Activated gamma-delta T cell treated with anti-CD3 and anti-CD28 coated beads, Interleukin-2, amount 50 U/mL, for 16 hours (primary cell): Measurements from ENCODE around the gene ARHGEF26.

ENCODE experiments used
- DNase-seq: peaks from one replicate; pipeline ENCODE4 v3.0.0-alpha.2; 2020; ENCODE audit warnings: low read depth

Gene ARHGEF26

DNA sequence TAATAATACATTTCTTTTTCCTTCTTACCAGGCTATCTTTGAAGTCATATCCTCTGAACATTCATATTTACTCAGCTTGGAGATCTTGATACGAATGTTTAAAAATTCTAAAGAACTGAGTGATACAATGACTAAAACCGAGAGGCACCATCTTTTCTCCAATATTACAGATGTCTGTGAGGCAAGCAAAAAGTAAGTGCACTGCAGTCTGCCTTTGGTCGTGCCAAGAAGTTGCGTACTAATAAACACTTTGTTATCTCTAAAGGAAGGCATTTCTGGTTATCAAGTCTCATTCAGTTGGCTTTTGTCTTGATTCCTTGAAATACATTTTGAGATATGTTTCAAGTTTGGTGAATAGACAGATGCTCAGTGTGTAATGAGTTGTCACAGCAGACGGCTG, 31.6 kb downstream of the ARHGEF26 start:
- DNase-seq: no peak

DNA sequence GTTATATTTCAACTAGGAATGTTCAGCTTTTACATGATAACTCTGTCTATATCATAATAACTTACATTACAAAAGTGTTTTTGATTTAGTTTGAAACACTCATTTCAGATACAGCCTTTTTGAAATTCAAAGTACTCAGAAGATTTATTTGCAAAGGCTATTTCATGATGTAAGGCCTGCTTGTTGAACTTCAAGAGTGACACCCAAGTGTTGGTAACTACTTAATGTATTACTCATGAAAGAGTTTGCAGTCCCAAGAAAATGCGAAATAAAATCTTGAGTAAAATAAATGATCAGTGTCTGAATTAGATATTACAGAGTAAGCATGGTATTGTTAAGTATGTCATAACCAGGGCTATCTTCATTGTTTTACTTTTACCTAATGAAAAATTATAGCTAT, 35.3 kb downstream of the ARHGEF26 start:
- no peak for DNase-seq

DNA sequence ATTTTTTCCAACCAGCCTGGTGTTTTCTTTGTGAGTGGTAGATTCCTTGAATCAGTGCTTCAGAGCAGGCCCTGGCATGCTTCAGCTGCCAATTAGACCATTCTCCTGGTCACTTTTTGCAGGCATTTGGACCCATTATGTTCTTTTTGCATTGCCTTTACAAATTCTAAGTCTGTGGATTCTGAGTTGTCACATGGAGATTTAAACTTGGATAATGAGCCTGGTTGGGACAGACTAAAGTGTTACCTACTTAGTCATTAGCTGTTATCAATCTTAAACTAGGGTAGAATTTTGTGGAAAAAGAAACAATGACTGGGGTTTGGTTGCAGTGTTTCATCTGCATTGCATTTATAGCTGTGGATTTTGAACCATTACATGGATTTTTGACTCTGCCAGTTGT, 40.6 kb downstream of the ARHGEF26 start:
- no peak for DNase-seq

GRCh38 chr3:154164387-154164786, 43.2 kb downstream of the ARHGEF26 start:
- DNase-seq: no peak

- no peak for DNase-seq
These were observed 48.0 kb downstream of the ARHGEF26 start for GRCh38 chr3:154168998-154169795.

- no peak for DNase-seq
These were observed 48.6 kb downstream of the ARHGEF26 start for GRCh38 chr3:154169796-154170110.

DNA sequence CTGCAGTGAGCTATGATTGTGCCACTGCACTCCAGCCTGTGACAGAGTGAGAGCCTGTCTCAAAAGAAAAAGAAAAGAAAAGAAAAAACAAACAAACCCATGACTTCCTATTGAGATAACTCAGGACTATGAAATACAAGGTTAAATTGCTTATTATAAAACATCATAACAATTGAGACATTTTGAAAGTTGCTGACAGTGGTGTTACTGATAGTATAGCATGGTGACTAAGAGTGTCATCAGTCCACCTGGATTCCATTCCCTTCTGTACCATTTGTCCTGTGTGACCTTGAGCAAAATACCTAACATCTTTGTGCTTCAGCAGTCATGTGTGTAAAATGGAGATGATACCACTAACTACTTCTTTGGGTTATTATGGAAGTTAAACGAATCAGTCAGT, 49.1 kb downstream of the ARHGEF26 start:
- DNase-seq: no peak

GRCh38 chr3:154175041-154175440, 53.9 kb downstream of the ARHGEF26 start:
- DNase-seq: no peak

- no peak for DNase-seq
These were observed 54.8 kb downstream of the ARHGEF26 start for GRCh38 chr3:154176036-154176435.

- no peak for DNase-seq
These were observed 56.2 kb downstream of the ARHGEF26 start for GRCh38 chr3:154177406-154177805.

DNA sequence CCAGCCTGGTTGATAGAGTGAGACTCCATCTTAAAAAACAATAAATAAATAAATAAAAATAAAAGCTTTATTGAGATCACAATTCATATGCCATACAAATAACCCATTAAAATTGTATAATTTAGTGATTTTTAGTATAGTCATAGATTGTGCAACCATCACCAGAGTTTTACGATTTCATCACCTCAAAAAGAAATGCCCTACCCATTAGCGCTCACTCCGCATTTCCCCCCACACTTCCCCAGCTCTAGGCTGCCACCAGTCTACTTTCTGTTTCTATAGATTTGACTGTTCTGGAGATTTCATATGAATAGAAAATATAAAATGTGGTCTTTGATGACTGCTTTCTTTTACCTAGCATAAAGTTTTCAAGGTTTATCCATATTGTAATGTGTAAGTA, 57.0 kb downstream of the ARHGEF26 start:
- DNase-seq: no peak

DNA sequence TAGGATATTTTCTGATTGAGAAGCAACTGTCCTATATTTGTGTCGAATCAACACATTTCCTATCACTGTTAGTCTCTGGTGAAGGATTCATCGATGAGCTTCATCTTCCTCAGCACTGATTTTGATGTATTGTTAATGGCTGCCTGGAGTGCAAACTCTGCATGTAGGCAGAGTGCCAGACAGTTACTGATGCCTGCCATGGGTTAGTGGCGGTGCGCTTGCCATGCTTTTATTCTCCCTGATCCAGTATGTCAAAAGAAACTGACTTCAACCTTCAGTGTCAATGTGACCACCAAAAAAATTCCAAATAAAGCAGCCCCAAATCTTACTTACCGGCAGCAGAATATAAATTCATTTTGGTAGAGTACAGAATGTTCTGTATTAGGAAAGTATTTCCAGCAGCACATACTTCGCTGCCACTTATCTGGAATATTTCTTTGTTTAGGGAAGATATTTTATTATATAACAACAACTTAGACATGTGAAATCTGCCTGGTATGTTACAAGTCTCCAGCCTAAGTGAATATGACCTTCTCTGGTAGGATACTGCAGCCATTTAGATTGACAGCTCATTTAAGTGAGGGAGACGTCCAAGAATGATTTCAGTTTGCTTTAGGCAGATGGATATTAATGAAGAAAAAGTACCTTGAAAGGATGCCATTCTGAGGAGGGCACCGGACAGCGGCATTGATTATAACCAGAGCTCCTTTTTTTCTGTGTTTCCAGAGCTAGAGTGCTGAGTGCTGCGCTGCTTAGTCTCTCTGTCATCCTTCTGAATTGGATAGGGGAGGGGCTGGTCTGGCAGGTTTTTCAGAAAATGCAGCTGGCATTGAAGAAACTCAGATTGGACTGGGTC, 59.9 kb downstream of the ARHGEF26 start:
- DNase-seq: no peak

- DNase-seq: no peak
These were observed 61.2 kb downstream of the ARHGEF26 start for GRCh38 chr3:154182322-154182922.

DNA sequence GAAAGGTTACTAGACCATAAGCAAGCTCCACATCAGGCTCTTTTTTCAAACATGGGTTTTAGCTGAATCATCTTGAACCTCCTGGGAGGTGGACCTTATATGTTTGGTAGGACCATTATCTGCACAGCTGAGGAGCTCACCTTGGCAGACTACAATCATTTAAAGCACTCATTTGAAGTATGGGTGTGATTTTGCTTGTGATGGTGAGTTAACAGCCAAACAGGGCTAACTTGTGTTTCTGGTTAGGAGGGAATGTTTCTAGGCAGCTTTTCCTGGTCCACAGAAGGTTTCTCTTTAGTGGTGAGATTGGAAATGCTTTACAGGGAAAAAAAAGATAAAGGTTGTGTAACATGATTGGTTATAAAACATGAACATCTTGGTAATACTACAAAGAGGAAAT, 61.8 kb downstream of the ARHGEF26 start:
- DNase-seq: no peak

- no peak for DNase-seq
These were observed 63.4 kb downstream of the ARHGEF26 start for GRCh38 chr3:154184582-154184981.

GRCh38 chr3:154188437-154188836, 67.2 kb downstream of the ARHGEF26 start:
- no peak for DNase-seq

DNA sequence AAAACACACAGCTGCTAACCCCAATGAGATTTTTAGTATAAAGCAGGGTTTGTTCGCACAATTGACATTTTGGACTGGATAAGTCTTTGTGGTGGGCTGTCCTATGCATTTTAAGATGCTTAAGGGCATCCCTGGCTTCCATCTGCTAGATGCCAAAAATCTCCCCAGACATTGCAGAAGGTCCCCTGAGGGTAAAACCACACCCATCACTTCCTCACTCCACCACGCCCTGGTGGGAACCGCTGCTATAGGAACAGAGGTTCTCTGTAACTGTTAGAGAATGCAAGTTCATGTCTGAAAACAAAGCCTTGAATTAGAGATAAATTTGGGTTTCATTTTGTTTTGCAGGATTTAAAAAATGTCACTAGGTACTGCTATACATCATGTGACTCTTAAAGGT, 67.7 kb downstream of the ARHGEF26 start:
- no peak for DNase-seq

- DNase-seq: no peak
These were observed 70.3 kb downstream of the ARHGEF26 start for GRCh38 chr3:154191520-154191919.

DNA sequence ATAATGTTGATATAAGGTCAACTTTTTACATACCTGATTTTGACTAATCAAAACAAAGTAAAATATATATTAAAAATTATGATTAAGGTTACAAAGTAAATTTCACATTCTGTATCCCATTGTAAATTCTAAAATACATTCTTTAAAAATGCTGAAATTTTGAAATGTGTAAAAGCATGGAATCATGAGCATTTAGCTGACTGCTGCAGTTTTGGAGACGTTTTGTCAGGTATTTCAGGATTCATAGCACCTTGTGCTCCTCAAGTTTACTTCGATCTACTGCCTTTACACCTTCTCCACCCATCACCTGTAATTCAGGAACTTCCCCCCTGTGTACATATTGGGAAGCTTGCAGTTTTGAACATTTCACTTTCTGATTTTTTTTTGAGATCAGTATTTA, 71.0 kb downstream of the ARHGEF26 start:
- DNase-seq: no peak

DNA sequence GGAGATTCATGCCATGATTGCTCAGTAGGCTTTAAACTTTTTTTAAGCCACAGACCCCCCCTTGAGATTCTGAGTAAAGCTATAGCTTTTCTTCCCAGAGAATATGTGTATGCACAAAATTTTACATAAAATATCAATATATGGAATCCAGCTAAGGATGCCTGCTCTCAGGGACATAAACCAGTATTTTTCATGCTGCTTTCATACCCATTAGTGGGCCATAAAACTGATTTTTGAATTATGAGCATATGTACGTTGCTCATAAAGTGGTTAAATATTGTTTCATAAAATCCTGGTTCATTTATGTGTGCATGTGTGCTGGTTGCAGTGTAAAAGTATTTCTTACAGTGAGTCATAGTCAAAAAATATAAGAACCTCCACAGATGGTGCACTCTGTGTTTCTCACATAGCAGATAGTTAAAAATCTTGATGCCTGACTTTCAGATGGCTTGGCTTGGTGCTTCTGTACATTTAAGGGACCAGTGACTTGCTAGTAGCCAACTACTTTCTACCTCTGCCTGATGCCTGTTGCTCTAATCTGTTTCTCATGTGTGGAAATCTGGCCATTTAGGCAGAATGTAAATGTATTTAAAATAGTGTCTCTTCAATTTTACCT, 71.9 kb downstream of the ARHGEF26 start:
- DNase-seq: no peak

DNA sequence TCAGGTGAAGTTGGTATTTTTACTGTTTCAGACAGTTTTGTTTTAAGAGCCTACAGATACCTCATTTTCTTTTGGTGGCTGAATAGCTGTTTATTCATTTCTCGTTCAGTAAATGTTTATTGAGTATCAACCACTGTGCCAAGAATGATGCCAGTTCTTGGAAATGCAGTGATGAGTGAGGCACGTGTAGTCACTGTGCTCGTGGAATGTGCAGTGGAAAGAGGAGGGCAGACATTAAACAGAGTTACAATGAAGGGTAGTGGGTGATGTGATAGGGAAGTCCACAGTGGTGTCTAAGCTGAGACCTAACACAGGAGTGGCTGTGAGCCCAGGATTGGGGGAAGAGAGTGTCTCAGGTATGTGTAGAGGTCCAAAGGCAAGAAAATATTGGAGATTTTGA, 73.7 kb downstream of the ARHGEF26 start:
- DNase-seq: no peak

- DNase-seq: no peak
These were observed 74.6 kb downstream of the ARHGEF26 start for GRCh38 chr3:154195620-154196356.
